ENCODE data around the gene KRTAP4-6. TPM values are rescaled to one million over a fixed set of nuclear protein-coding genes. Genes with fewer than 3 reads are reported as not detected.

Gene KRTAP4-6
- total RNA-seq, 1 donor from 2014 or later = not detected

Other genes starting within 250 kb of the KRTAP4-6 start
- not detected in 2 replicates for gene KRT23, start 202.9 kb downstream of the KRTAP4-6 start, total RNA-seq
- gene KRT39, start 173.6 kb downstream of the KRTAP4-6 start, total RNA-seq = not detected in 2 replicates
- not detected in 2 replicates for gene KRT40, start 156.2 kb downstream of the KRTAP4-6 start, total RNA-seq
- not detected in 2 replicates for gene KRTAP3-3, start 146.4 kb downstream of the KRTAP4-6 start, total RNA-seq
- gene KRTAP3-2, start 140.6 kb downstream of the KRTAP4-6 start, total RNA-seq = not detected in 2 replicates
- not detected in 2 replicates for gene KRTAP3-1, start 131.4 kb downstream of the KRTAP4-6 start, total RNA-seq
- not detected in 2 replicates for gene KRTAP1-5, start 113.3 kb downstream of the KRTAP4-6 start, total RNA-seq
- gene KRTAP1-4, start 110.3 kb downstream of the KRTAP4-6 start, total RNA-seq = not detected in 2 replicates
- gene KRTAP1-3, start 105.7 kb downstream of the KRTAP4-6 start, total RNA-seq = not detected in 2 replicates
- not detected in 2 replicates for gene KRTAP1-1, start 99.1 kb downstream of the KRTAP4-6 start, total RNA-seq
- not detected in 2 replicates for gene KRTAP2-1, start 93.2 kb downstream of the KRTAP4-6 start, total RNA-seq
- not detected in 2 replicates for gene KRTAP2-2, start 85.3 kb downstream of the KRTAP4-6 start, total RNA-seq
- gene KRTAP2-3, start 80.4 kb downstream of the KRTAP4-6 start, total RNA-seq = not detected in 2 replicates
- not detected in 2 replicates for gene KRTAP2-4, start 74.7 kb downstream of the KRTAP4-6 start, total RNA-seq
- not detected in 2 replicates for gene KRTAP4-7, start 56.4 kb downstream of the KRTAP4-6 start, total RNA-seq
- not detected in 2 replicates for gene KRTAP4-8, start 42.4 kb downstream of the KRTAP4-6 start, total RNA-seq
- not detected in 2 replicates for gene KRTAP4-16, start 38.3 kb downstream of the KRTAP4-6 start, total RNA-seq
- not detected in 2 replicates for gene KRTAP4-9, start 35.2 kb downstream of the KRTAP4-6 start, total RNA-seq
- gene KRTAP4-11, start 22.2 kb downstream of the KRTAP4-6 start, total RNA-seq = not detected in 2 replicates
- gene KRTAP4-12, start 16.4 kb downstream of the KRTAP4-6 start, total RNA-seq = not detected in 2 replicates
- gene KRTAP4-5, start 9.3 kb upstream of the KRTAP4-6 start, total RNA-seq = not detected in 2 replicates
- not detected in 2 replicates for gene KRTAP4-4, start 20.2 kb upstream of the KRTAP4-6 start, total RNA-seq
- not detected in 2 replicates for gene KRTAP4-3, start 27.7 kb upstream of the KRTAP4-6 start, total RNA-seq
- gene KRTAP4-2, start 37.7 kb upstream of the KRTAP4-6 start, total RNA-seq = not detected in 2 replicates
- gene KRTAP4-1, start 44.4 kb upstream of the KRTAP4-6 start, total RNA-seq = not detected in 2 replicates
- gene KRTAP9-1, start 49.3 kb upstream of the KRTAP4-6 start, total RNA-seq = not detected in 2 replicates
- gene KRTAP9-2, start 86.1 kb upstream of the KRTAP4-6 start, total RNA-seq = not detected in 2 replicates
- gene KRTAP9-3, start 91.9 kb upstream of the KRTAP4-6 start, total RNA-seq = not detected in 2 replicates
- not detected in 2 replicates for gene KRTAP9-8, start 97.5 kb upstream of the KRTAP4-6 start, total RNA-seq
- gene KRTAP9-4, start 109.1 kb upstream of the KRTAP4-6 start, total RNA-seq = not detected in 2 replicates
- not detected in 2 replicates for gene KRTAP9-9, start 114.8 kb upstream of the KRTAP4-6 start, total RNA-seq
- gene KRTAP9-6, start 124.8 kb upstream of the KRTAP4-6 start, total RNA-seq = not detected in 2 replicates
- not detected in 2 replicates for gene KRTAP9-7, start 135.2 kb upstream of the KRTAP4-6 start, total RNA-seq
- gene KRTAP29-1, start 162.3 kb upstream of the KRTAP4-6 start, total RNA-seq = not detected in 2 replicates
- gene KRTAP16-1, start 168.8 kb upstream of the KRTAP4-6 start, total RNA-seq = not detected in 2 replicates
- gene KRTAP17-1, start 175.2 kb upstream of the KRTAP4-6 start, total RNA-seq = not detected in 2 replicates
- not detected in 2 replicates for gene KRT33A, start 210.3 kb upstream of the KRTAP4-6 start, total RNA-seq
- gene KRT33B, start 229.3 kb upstream of the KRTAP4-6 start, total RNA-seq = not detected in 2 replicates
- not detected in 2 replicates for gene KRT34, start 241.8 kb upstream of the KRTAP4-6 start, total RNA-seq